K562 (cell line): ENCODE results near the gene TRIM23. TPM values are rescaled to one million over a fixed set of nuclear protein-coding genes. Genes with fewer than 3 reads are reported as not detected.

Experiments
- ADNP ChIP-seq: fragments of 200-800 bp; sonication (Bioruptor generic); IDR thresholded peaks from 2 replicates; pipeline ENCODE4 v1.6.1; 2016; ENCODE audit warnings: missing genetic modification characterization, missing compliant biosample characterization
- BCL6 ChIP-seq: fragments of 250-450 bp; sonication (Bioruptor Pico); IDR thresholded peaks from 2 replicates; pipeline ENCODE4 v1.4.0; 2020
- CTBP1 ChIP-seq: fragments of 450-650 bp; IDR thresholded peaks from 2 replicates; pipeline ENCODE4 v1.6.1; 2016; ENCODE audit warnings: borderline replicate concordance
- DACH1 ChIP-seq: fragments of 450-650 bp; IDR thresholded peaks from 2 replicates; pipeline ENCODE4 v1.6.1; 2018; ENCODE audit not compliant: partially characterized antibody
- MAFG ChIP-seq: fragments of 450-650 bp; conservative IDR thresholded peaks from 2 replicates; pipeline ENCODE4 v1.6.1; 2016; ENCODE audit warnings: missing genetic modification characterization, missing compliant biosample characterization
- PHF20 ChIP-seq: fragments of 450-650 bp; IDR thresholded peaks from 2 replicates; pipeline ENCODE4 v1.6.1; 2018; ENCODE audit not compliant: partially characterized antibody
- POLR2A ChIP-seq: fragments of 450-650 bp; conservative IDR thresholded peaks from 2 replicates; pipeline ENCODE4 v1.6.1; 2016
- SMAD4 ChIP-seq: fragments of 250-450 bp; sonication (Bioruptor Pico); conservative IDR thresholded peaks from 2 replicates; pipeline ENCODE4 v1.8.0; 2021; ENCODE audit warnings: inconsistent platforms, mild to moderate bottlenecking, moderate library complexity
- SPI1 ChIP-seq: IDR thresholded peaks from 2 replicates; pipeline ENCODE4 v1.6.1; 2011; ENCODE audit warnings: low read depth, low read length, control low read depth, borderline replicate concordance
- TAF1 ChIP-seq: IDR thresholded peaks from 2 replicates; pipeline ENCODE4 v1.6.1; 2011; ENCODE audit warnings: mild to moderate bottlenecking, low read length, moderate library complexity; ENCODE audit not compliant: insufficient read depth, control insufficient read depth, severe bottlenecking; ENCODE audit errors: extremely low read depth
- TRIM28 ChIP-seq: fragments of 450-650 bp; IDR thresholded peaks from 2 replicates; pipeline ENCODE4 v1.6.1; 2017
- ZBTB1 ChIP-seq: sonication (generic); formaldehyde crosslinking; IDR thresholded peaks from 2 replicates; pipeline ENCODE4 v1.8.1; 2023; ENCODE audit warnings: missing genetic modification reagents, low read depth, mild to moderate bottlenecking, borderline replicate concordance
- polyA plus RNA-seq, 8 experiments: library from polyadenylated mRNA; depleted of rRNA in 4 of 8; stranded (reverse) in 5 of 8; unstranded in 3 of 8; fragments of >200 nt; fragmentation: Nextera tagmentation in 2 of 8; fragmentation: Illumina TruSeq in 1 of 8; extraction: Ambion mirVana in 2 of 8; extraction: Trizol in 1 of 8; gene quantifications; 2 replicates each; pipeline versions ENCODE4 v1.2.1 to v1.2.3, GENCODE V29; 2011 to 2014; ENCODE audit warnings: inconsistent platforms in 1 of 8, missing spikeins in 1 of 8
- total RNA-seq, 7 experiments: library from RNA; depleted of rRNA in 6 of 7; stranded (reverse); fragments of >200 nt in 6 of 7; fragmentation: Illumina TruSeq in 2 of 7; extraction: Trizol in 2 of 7; gene quantifications; 2 replicates each; pipeline versions ENCODE4 v1.2.1 to v1.2.3, GENCODE V29; 2011 to 2021; ENCODE audit warnings: low replicate concordance in 1 of 7
- TF ChIP-seq, protein P1 (sequence below): fragments of 450-650 bp; formaldehyde crosslinking; IDR thresholded peaks from 2 replicates; pipeline ENCODE4 v1.4.0; 2020; ENCODE audit warnings: mild to moderate bottlenecking, moderate library complexity
- TF ChIP-seq, protein P2 (sequence below): sonication (generic); formaldehyde crosslinking; IDR thresholded peaks from 2 replicates; pipeline ENCODE4 v1.9.0; 2022; ENCODE audit warnings: mild to moderate bottlenecking, missing genetic modification reagents
- TF ChIP-seq, protein P3 (sequence below): fragments of 450-650 bp; IDR thresholded peaks from 2 replicates; pipeline ENCODE4 v1.6.1; 2016; ENCODE audit warnings: antibody characterized with exemption
- TF ChIP-seq, protein P4 (sequence below), 2 experiments: IDR thresholded peaks; 2 replicates each; pipeline ENCODE4 v1.6.1; 2012; ENCODE audit warnings: improper control_type of control experiment in 2 of 2, low read depth in 2 of 2, low read length in 2 of 2, borderline replicate concordance in 1 of 2
- TF ChIP-seq, protein P5 (sequence below): fragments of 200-800 bp; sonication (Bioruptor generic); IDR thresholded peaks from 2 replicates; pipeline ENCODE4 v1.6.1; 2016; ENCODE audit warnings: missing genetic modification characterization, missing compliant biosample characterization

TRIM23 gene
- total and polyA plus RNA-seq, 9 of the 15 experiments (the other 6 are each of a cell fraction or from before 2014, with no cell fraction given), result 2.4 to 8.5 (median 4.9) TPM

DNA sequence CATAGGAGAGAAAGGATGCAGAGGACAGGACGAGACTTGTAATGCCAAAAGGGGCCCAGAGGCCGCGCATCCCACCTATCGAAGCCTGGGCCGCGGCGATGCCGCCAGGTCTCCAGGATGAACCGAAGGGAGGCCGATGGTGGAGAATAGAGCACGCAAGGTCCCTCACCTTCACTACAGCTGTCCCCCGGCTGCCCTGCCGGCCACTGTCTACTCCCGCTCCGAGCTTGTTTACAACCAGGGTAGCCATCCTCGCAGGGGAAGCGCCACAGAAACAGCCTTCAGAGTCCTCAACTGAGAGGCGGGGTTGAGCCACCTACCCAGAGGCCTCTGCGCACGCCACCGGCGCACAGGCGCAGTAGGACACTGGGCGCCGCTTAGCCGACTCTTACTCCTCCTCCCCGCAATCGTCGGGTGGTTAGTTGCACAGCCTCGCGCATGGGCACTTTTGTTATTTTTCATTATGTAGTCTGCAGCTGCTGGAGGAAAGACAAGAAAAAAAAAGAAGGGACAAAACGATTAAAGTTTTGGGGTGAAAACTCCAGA, at the start of gene TRIM23 (continued):
- peak; percentile 90 for TF ChIP-seq CTBP1
- TF ChIP-seq, protein P1, sequence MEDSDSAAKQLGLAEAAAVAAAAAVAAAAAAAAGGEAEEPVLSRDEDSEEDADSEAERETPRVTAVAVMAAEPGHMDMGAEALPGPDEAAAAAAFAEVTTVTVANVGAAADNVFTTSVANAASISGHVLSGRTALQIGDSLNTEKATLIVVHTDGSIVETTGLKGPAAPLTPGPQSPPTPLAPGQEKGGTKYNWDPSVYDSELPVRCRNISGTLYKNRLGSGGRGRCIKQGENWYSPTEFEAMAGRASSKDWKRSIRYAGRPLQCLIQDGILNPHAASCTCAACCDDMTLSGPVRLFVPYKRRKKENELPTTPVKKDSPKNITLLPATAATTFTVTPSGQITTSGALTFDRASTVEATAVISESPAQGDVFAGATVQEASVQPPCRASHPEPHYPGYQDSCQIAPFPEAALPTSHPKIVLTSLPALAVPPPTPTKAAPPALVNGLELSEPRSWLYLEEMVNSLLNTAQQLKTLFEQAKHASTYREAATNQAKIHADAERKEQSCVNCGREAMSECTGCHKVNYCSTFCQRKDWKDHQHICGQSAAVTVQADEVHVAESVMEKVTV (CRISPR knock-in tag), result no peak
- no peak for TF ChIP-seq ADNP (tag)
- TF ChIP-seq, protein P2, sequence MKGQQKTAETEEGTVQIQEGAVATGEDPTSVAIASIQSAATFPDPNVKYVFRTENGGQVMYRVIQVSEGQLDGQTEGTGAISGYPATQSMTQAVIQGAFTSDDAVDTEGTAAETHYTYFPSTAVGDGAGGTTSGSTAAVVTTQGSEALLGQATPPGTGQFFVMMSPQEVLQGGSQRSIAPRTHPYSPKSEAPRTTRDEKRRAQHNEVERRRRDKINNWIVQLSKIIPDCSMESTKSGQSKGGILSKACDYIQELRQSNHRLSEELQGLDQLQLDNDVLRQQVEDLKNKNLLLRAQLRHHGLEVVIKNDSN (CRISPR knock-in tag), result no peak; the same call in 1 of the 2 replicates
- TF ChIP-seq SPI1, result 0 out of 2 replicates have a peak, but pooled peaks have one; percentile 30
- TF ChIP-seq POLR2A, result peak; percentile 77; the same call in 1 of the 2 replicates
- no peak for TF ChIP-seq TRIM28
- TF ChIP-seq, protein P3, sequence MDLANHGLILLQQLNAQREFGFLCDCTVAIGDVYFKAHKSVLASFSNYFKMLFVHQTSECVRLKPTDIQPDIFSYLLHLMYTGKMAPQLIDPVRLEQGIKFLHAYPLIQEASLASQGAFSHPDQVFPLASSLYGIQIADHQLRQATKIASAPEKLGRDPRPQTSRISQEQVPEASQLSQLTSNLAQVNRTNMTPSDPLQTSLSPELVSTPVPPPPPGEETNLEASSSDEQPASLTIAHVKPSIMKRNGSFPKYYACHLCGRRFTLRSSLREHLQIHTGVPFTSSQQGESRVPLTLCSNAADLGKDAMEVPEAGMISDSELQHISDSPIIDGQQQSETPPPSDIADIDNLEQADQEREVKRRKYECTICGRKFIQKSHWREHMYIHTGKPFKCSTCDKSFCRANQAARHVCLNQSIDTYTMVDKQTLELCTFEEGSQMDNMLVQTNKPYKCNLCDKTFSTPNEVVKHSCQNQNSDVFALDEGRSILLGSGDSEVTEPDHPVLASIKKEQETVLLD, result peak; percentile 88
- TF ChIP-seq, protein P4, sequence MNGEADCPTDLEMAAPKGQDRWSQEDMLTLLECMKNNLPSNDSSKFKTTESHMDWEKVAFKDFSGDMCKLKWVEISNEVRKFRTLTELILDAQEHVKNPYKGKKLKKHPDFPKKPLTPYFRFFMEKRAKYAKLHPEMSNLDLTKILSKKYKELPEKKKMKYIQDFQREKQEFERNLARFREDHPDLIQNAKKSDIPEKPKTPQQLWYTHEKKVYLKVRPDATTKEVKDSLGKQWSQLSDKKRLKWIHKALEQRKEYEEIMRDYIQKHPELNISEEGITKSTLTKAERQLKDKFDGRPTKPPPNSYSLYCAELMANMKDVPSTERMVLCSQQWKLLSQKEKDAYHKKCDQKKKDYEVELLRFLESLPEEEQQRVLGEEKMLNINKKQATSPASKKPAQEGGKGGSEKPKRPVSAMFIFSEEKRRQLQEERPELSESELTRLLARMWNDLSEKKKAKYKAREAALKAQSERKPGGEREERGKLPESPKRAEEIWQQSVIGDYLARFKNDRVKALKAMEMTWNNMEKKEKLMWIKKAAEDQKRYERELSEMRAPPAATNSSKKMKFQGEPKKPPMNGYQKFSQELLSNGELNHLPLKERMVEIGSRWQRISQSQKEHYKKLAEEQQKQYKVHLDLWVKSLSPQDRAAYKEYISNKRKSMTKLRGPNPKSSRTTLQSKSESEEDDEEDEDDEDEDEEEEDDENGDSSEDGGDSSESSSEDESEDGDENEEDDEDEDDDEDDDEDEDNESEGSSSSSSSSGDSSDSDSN (IDR thresholded peaks at IDR 0.05; ENCODE audit: borderline replicate concordance in 1 of 2, low read depth in 2 of 2, low read length in 2 of 2), result 0 out of 4 replicates have a peak, but pooled peaks of 1 of the 2 experiments have one; percentile 37
- TF ChIP-seq, protein P5, sequence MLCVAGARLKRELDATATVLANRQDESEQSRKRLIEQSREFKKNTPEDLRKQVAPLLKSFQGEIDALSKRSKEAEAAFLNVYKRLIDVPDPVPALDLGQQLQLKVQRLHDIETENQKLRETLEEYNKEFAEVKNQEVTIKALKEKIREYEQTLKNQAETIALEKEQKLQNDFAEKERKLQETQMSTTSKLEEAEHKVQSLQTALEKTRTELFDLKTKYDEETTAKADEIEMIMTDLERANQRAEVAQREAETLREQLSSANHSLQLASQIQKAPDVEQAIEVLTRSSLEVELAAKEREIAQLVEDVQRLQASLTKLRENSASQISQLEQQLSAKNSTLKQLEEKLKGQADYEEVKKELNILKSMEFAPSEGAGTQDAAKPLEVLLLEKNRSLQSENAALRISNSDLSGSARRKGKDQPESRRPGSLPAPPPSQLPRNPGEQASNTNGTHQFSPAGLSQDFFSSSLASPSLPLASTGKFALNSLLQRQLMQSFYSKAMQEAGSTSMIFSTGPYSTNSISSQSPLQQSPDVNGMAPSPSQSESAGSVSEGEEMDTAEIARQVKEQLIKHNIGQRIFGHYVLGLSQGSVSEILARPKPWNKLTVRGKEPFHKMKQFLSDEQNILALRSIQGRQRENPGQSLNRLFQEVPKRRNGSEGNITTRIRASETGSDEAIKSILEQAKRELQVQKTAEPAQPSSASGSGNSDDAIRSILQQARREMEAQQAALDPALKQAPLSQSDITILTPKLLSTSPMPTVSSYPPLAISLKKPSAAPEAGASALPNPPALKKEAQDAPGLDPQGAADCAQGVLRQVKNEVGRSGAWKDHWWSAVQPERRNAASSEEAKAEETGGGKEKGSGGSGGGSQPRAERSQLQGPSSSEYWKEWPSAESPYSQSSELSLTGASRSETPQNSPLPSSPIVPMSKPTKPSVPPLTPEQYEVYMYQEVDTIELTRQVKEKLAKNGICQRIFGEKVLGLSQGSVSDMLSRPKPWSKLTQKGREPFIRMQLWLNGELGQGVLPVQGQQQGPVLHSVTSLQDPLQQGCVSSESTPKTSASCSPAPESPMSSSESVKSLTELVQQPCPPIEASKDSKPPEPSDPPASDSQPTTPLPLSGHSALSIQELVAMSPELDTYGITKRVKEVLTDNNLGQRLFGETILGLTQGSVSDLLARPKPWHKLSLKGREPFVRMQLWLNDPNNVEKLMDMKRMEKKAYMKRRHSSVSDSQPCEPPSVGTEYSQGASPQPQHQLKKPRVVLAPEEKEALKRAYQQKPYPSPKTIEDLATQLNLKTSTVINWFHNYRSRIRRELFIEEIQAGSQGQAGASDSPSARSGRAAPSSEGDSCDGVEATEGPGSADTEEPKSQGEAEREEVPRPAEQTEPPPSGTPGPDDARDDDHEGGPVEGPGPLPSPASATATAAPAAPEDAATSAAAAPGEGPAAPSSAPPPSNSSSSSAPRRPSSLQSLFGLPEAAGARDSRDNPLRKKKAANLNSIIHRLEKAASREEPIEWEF (CRISPR knock-in tag), result no peak
- no peak for TF ChIP-seq BCL6 (CRISPR knock-in tag)
- no peak for TF ChIP-seq MAFG (tag)
- no peak for TF ChIP-seq DACH1
- TF ChIP-seq SMAD4 (CRISPR knock-in tag), result 0 out of 2 replicates have a peak, but pooled peaks have one; percentile 18
- TF ChIP-seq TAF1, result peak; percentile 62
- TF ChIP-seq PHF20, result peak; percentile 45
- TF ChIP-seq ZBTB1 (CRISPR knock-in tag), result no peak
